Adrenal gland (tissue), 5 donors: Measurements from ENCODE around the gene ZNF503.

Experiments
- POLR2A ChIP-seq, 2 donors: fragments of 450-650 bp; IDR thresholded peaks; one replicate each; pipeline ENCODE4 v1.6.1; 2017; ENCODE audit warnings: antibody characterized with exemption in 2 of 2, mild to moderate bottlenecking in 2 of 2, moderate library complexity in 1 of 2
- TF ChIP-seq, protein P1 (sequence below), 6 experiments: fragments of 450-650 bp in 4 of 6; fragments of 200-600 bp in 2 of 6; sonication (generic) in 1 of 6; IDR thresholded peaks; 1 replicate in 5 of 6; 2 replicates in 1 of 6; pipeline versions ENCODE4 v1.5.1 to v1.8.0; 2016 to 2021; ENCODE audit warnings: antibody characterized with exemption in 6 of 6, mild to moderate bottlenecking in 2 of 6, moderate library complexity in 1 of 6
- donor health status: DM: no; HTN: no; CAD: no.

DNA sequence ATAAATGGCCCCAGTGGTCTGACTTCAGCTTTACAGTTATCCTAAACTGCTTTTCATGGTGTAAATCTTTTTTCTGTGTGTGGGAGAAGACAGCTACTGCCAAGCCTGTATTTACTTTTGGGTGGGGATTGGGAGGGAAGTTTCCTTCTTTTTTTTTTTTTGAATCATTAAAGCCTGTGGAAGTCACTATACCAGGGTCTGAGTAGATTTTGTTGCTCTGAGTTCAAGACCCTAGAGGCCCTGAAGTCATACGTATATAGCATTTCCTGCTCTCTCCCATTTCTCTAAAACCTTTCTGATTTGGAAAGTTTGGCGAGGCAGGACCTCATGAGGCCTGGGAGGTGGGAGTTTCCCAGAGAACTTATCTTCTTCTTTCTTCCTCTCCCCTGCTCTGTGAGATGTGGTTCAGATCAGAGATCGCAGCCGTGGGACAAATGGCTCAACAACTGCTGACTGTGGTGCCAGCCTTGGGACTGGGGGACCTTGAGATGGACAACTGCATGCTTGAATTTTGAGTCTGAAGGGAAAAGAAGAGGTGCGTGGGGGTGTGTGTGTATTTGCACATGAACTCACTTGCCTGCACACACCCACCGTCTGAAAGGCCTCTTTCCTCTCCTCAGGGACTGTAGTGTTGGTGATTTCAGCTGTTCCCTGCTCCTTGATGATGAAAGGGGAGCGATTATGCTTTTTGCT, 48.0 kb upstream of the ZNF503 start:
- TF ChIP-seq, protein P1, sequence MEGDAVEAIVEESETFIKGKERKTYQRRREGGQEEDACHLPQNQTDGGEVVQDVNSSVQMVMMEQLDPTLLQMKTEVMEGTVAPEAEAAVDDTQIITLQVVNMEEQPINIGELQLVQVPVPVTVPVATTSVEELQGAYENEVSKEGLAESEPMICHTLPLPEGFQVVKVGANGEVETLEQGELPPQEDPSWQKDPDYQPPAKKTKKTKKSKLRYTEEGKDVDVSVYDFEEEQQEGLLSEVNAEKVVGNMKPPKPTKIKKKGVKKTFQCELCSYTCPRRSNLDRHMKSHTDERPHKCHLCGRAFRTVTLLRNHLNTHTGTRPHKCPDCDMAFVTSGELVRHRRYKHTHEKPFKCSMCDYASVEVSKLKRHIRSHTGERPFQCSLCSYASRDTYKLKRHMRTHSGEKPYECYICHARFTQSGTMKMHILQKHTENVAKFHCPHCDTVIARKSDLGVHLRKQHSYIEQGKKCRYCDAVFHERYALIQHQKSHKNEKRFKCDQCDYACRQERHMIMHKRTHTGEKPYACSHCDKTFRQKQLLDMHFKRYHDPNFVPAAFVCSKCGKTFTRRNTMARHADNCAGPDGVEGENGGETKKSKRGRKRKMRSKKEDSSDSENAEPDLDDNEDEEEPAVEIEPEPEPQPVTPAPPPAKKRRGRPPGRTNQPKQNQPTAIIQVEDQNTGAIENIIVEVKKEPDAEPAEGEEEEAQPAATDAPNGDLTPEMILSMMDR (IDR thresholded peaks at IDR 0.05) = no peak
- no peak for TF ChIP-seq POLR2A (IDR thresholded peaks at IDR 0.05)
